DOHH2 (cell line): Measurements from ENCODE around the gene PPP1R26.
"Not testable (repeated sequence)": the region's sequence is repeated elsewhere in the genome, so short reads cannot be mapped to it uniquely, and the experiment has no call there.

Source experiments
- H3F3A ChIP-seq: fragments of 200-600 bp; sonication (generic), shearing (Covaris generic); 2 replicates; pipeline ENCODE4 v1.6.0; 2016; ENCODE audit warnings: antibody characterized with exemption, mild to moderate bottlenecking; ENCODE audit not compliant: control insufficient read depth, insufficient read depth
- H3K27ac ChIP-seq: fragments of 200-600 bp; sonication (generic); 2 replicates; pipeline ENCODE4 v1.5.1; 2014; ENCODE audit warnings: low read depth, mild to moderate bottlenecking, low read length, moderate library complexity
- H3K27me3 ChIP-seq: fragments of 200-600 bp; sonication (generic); 2 replicates; pipeline ENCODE4 v1.6.1; 2014; ENCODE audit warnings: mild to moderate bottlenecking, low read length, mixed read lengths; ENCODE audit not compliant: control insufficient read depth
- H3K36me3 ChIP-seq: fragments of 200-600 bp; sonication (generic); 2 replicates; pipeline ENCODE4 v1.6.1; 2014; ENCODE audit warnings: mild to moderate bottlenecking, low read length, moderate library complexity, mixed read lengths; ENCODE audit not compliant: control insufficient read depth
- H3K4me1 ChIP-seq: fragments of 200-600 bp; sonication (generic); 2 replicates; pipeline ENCODE4 v1.6.1; 2014; ENCODE audit warnings: mild to moderate bottlenecking, low read length, mixed read lengths; ENCODE audit not compliant: control insufficient read depth
- H3K4me2 ChIP-seq: fragments of 200-600 bp; sonication (generic); 2 replicates; pipeline ENCODE4 v1.6.0; 2014; ENCODE audit warnings: mild to moderate bottlenecking, low read length, moderate library complexity
- H3K4me3 ChIP-seq: fragments of 200-600 bp; sonication (generic); 2 replicates; pipeline ENCODE4 v1.5.1; 2014; ENCODE audit warnings: mild to moderate bottlenecking, low read length, mixed read lengths
- H3K79me2 ChIP-seq: fragments of 200-600 bp; sonication (generic); 2 replicates; pipeline ENCODE4 v1.6.1; 2014; ENCODE audit warnings: mild to moderate bottlenecking, low read length, mixed read lengths; ENCODE audit not compliant: control insufficient read depth
- H3K9me2 ChIP-seq: fragments of 200-600 bp; sonication (generic); replicated peaks from 2 replicates; pipeline ENCODE4 v1.6.1; 2014; ENCODE audit warnings: mild to moderate bottlenecking, low read length, mixed read lengths; ENCODE audit not compliant: control insufficient read depth
- H3K9me3 ChIP-seq: fragments of 200-600 bp; sonication (generic); 2 replicates; pipeline ENCODE4 v1.6.1; 2014; ENCODE audit warnings: antibody characterized with exemption, low read length, mixed read lengths; ENCODE audit not compliant: control insufficient read depth, insufficient read depth
- H4K20me1 ChIP-seq: fragments of 200-600 bp; sonication (generic); 2 replicates; pipeline ENCODE4 v1.6.0; 2014; ENCODE audit warnings: low read depth, mild to moderate bottlenecking, antibody characterized with exemption, low read length, moderate library complexity; ENCODE audit not compliant: control insufficient read depth, insufficient read depth
- EZH2phosphoT487 ChIP-seq: fragments of 200-600 bp; sonication (generic); IDR thresholded peaks from 2 replicates; pipeline ENCODE4 v1.6.1; 2017; ENCODE audit warnings: borderline replicate concordance, mild to moderate bottlenecking, antibody characterized with exemption, low read length, moderate library complexity, mixed read lengths
- TF ChIP-seq, protein P1 (sequence below): fragments of 200-600 bp; sonication (generic); IDR thresholded peaks from one replicate; pipeline ENCODE4 v1.5.1; 2014; ENCODE audit warnings: antibody characterized with exemption, mild to moderate bottlenecking, low read depth, low read length; ENCODE audit not compliant: poor library complexity, severe bottlenecking

Gene PPP1R26

DNA sequence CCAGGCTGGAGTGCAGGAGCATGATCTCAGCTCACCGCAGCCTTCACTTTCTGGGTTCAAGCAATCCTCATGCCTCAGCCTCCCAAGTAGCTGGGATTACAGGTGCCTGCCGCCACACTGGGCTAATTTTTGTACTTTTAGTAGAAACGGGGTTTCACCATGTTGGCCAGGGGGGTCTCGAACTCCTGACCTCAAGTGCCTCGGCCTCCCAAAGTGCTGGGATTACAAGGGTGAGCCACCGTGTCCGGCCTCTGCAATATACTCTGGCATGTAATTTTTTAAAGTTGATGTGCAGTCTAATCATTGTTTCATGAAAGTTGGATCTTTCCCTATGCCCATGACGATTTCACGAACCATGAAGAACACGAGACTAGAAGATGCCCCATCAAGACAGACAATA lies 28.6 kb upstream of the PPP1R26 start:
- Histone ChIP-seq H3K79me2 (no peaks in the 10 kb centered on the region), H3K36me3 (no peaks in the 10 kb centered on the region), H3K9me2 (no peaks in the 10 kb centered on the region), H3K4me3 (no peak overlapping the region), H4K20me1 (no peaks in the 10 kb centered on the region), H3K4me2 (no peak overlapping the region), H3K4me1 (no peaks in the 10 kb centered on the region), H3F3A (no peaks in the 10 kb centered on the region), H3K9me3 (no peaks in the 10 kb centered on the region), H3K27ac (no peak overlapping the region), H3K27me3 (no peaks in the 10 kb centered on the region)
- TF ChIP-seq, protein P1, sequence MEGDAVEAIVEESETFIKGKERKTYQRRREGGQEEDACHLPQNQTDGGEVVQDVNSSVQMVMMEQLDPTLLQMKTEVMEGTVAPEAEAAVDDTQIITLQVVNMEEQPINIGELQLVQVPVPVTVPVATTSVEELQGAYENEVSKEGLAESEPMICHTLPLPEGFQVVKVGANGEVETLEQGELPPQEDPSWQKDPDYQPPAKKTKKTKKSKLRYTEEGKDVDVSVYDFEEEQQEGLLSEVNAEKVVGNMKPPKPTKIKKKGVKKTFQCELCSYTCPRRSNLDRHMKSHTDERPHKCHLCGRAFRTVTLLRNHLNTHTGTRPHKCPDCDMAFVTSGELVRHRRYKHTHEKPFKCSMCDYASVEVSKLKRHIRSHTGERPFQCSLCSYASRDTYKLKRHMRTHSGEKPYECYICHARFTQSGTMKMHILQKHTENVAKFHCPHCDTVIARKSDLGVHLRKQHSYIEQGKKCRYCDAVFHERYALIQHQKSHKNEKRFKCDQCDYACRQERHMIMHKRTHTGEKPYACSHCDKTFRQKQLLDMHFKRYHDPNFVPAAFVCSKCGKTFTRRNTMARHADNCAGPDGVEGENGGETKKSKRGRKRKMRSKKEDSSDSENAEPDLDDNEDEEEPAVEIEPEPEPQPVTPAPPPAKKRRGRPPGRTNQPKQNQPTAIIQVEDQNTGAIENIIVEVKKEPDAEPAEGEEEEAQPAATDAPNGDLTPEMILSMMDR: no peak
- no peak for TF ChIP-seq EZH2phosphoT487

DNA sequence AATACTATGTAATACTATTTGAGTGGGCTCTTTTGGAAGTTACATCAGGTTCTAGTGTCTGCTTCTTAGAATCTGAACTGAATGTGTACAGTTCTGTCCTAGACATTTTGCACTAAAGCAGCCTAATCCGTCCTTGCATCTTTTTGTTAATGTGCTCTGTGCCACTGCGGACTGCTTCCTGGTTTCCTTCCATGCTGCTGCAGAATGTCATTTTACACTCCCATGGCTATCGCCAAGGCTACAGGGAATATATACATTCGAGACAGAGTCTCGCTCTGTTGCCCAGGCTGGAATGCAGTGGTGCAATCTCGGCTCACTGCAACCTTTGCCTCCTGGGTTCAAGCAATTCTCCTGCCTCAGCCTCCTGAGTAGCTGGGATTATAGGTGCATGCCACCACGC lies 27.7 kb upstream of the PPP1R26 start:
- not testable (repeated sequence) for H4K20me1 ChIP-seq, H3K9me2 ChIP-seq, H3K4me1 ChIP-seq, H3K27ac ChIP-seq, H3K4me3 ChIP-seq, H3K9me3 ChIP-seq, H3K36me3 ChIP-seq, H3K27me3 ChIP-seq, H3K79me2 ChIP-seq, H3F3A ChIP-seq, H3K4me2 ChIP-seq

DNA sequence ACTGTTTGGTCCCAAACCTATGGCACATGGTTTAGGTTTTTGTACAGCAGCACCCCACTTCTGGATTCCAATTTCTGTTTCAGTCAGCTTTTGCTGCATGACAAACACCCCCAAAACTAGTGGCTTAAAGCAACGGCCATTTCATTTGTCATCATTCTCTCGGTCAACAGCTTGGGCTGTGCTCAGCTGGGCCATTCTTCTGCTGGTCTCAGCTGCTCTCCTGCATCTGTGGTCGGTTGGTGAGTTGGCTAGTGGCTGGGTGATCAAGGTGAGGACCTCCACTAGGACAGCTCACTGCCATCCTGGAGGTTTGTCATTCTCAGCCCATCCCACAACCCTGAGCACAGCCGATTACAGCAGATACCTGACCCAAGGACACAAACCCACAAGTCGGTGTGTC lies 24.8 kb upstream of the PPP1R26 start:
- Histone ChIP-seq H3K27me3 (no peaks in the 10 kb centered on the region), H3K9me3 (no peaks in the 10 kb centered on the region), H3K79me2 (no peaks in the 10 kb centered on the region), H3K36me3 (no peaks in the 10 kb centered on the region), H3K4me2 (no peak overlapping the region), H3K4me1 (no peaks in the 10 kb centered on the region), H3F3A (no peaks in the 10 kb centered on the region), H3K9me2 (no peaks in the 10 kb centered on the region), H3K27ac (no peak overlapping the region), H4K20me1 (no peaks in the 10 kb centered on the region), H3K4me3 (no peak overlapping the region)
- TF ChIP-seq, protein P1: no peak
- TF ChIP-seq EZH2phosphoT487: no peak

DNA sequence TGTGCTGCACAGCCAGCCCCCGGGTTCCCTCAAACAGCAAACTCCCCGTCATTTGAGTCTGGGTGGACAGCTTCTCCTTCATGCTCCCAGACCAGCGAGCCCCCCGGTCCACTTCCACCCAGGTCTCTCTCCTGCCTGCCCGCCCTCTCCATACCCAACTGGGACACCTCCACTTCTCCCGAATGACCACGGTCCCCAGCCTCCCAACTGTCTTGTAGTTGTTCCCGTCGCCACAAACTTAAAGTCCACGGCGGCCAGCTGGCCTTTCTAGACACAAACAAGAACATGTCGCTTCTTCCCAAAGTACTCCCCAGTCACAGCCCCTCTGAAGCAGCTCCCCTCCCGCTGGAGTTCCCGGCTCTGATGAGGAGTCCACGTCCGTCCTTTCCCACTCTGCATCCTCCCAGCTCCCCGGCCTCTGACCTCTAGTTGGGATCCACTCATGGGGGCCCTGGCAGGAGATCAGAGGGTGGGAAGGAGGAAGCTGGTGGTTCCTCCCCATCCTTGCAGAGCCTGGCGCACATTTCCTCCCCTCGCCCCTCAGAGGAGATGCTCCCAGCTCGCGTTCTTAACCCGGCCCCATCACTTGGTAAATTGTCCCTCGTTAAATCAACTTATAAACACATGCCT lies 24.1 kb upstream of the PPP1R26 start:
- Histone ChIP-seq H3K79me2 (no peaks in the 10 kb centered on the region), H3K9me2 (no peaks in the 10 kb centered on the region), H3K27me3 (no peaks in the 10 kb centered on the region), H4K20me1 (no peaks in the 10 kb centered on the region), H3K4me1 (no peaks in the 10 kb centered on the region), H3K4me2 (no peak overlapping the region), H3F3A (no peaks in the 10 kb centered on the region), H3K27ac (no peak overlapping the region), H3K36me3 (no peaks in the 10 kb centered on the region), H3K9me3 (no peaks in the 10 kb centered on the region), H3K4me3 (no peak overlapping the region)
- TF ChIP-seq, protein P1: no peak
- no peak for TF ChIP-seq EZH2phosphoT487
